ENCODE data around the gene CCDC38. TPM values are rescaled to one million over a fixed set of nuclear protein-coding genes. Genes with fewer than 3 reads are reported as not detected.

Gene CCDC38
- total RNA-seq, result 0.07 TPM in 1 of 2 replicates, not detected in the other

GRCh38 chr12:95942524-95943329, at the start of gene CCDC38:
Gene CCDC38 (minus strand): TSS chr12:95942614. CDS start chr12:95936509, 6,105 bp downstream.
- Mint-ChIP-seq H3K4me3 (ENCODE audit: low read depth) (peak within 1 kb of the TSS; percentile 82), H3K4me1 (ENCODE audit: low read depth) (peaks cover 5% of the 10 kb centered on the region), H3K27ac (peak within 1 kb of the TSS; percentile 76), H3K9me3 (no peaks in the 10 kb centered on the region), H3K36me3 (ENCODE audit: low read depth) (no peaks in the 10 kb centered on the region), H3K27me3 (ENCODE audit: low read depth) (peaks cover 18% of the 10 kb centered on the region)
- DNase-seq (ENCODE audit: low spot score), result peak; percentile 77
- intact Hi-C loops (cut with micrococcal nuclease), result loop anchor here (1.0 to 5.0 kb wide), 6 partner anchors 24 to 964 kb away; partner anchors contain the start of genes LTA4H, NEDD1 and SNRPF

GRCh38 chr12:95990136-95990535, 47.7 kb upstream of the CCDC38 start:
- Mint-ChIP-seq H3K4me1 (ENCODE audit: low read depth) (no peaks in the 10 kb centered on the region), H3K27me3 (ENCODE audit: low read depth) (peaks cover 12% of the 10 kb centered on the region), H3K9me3 (no peaks in the 10 kb centered on the region), H3K4me3 (ENCODE audit: low read depth) (no peak overlapping the region), H3K36me3 (ENCODE audit: low read depth) (no peaks in the 10 kb centered on the region), H3K27ac (no peak overlapping the region)
- intact Hi-C loops (cut with micrococcal nuclease), result no loop called here
- DNase-seq (ENCODE audit: low spot score), result no peak

- no peak for DNase-seq (ENCODE audit: low spot score)
- H3K27me3 Mint-ChIP-seq (ENCODE audit: low read depth), result peaks cover 12% of the 10 kb centered on the region
- no peaks in the 10 kb centered on the region for H3K36me3 Mint-ChIP-seq (ENCODE audit: low read depth)
- no peak overlapping the region for H3K4me3 Mint-ChIP-seq (ENCODE audit: low read depth)
- H3K4me1 Mint-ChIP-seq (ENCODE audit: low read depth), result no peaks in the 10 kb centered on the region
- H3K27ac Mint-ChIP-seq, result no peak overlapping the region
- intact Hi-C loops (cut with micrococcal nuclease), result no loop called here
- H3K9me3 Mint-ChIP-seq, result no peaks in the 10 kb centered on the region
These were observed 47.2 kb upstream of the CCDC38 start for GRCh38 chr12:95989504-95990123.

GRCh38 chr12:95988506-95989275, 46.3 kb upstream of the CCDC38 start:
- Mint-ChIP-seq H3K27ac (no peak overlapping the region), H3K9me3 (no peaks in the 10 kb centered on the region), H3K36me3 (ENCODE audit: low read depth) (no peaks in the 10 kb centered on the region), H3K4me3 (ENCODE audit: low read depth) (no peak overlapping the region), H3K4me1 (ENCODE audit: low read depth) (no peaks in the 10 kb centered on the region), H3K27me3 (ENCODE audit: low read depth) (peaks cover 12% of the 10 kb centered on the region)
- DNase-seq (ENCODE audit: low spot score), result no peak
- intact Hi-C loops (cut with micrococcal nuclease), result no loop called here

GRCh38 chr12:95986635-95987570, 44.5 kb upstream of the CCDC38 start:
- H3K9me3 Mint-ChIP-seq, result no peaks in the 10 kb centered on the region
- DNase-seq (ENCODE audit: low spot score), result no peak
- peaks cover 6% of the 10 kb centered on the region for H3K27me3 Mint-ChIP-seq (ENCODE audit: low read depth)
- H3K27ac Mint-ChIP-seq, result no peak overlapping the region
- no peaks in the 10 kb centered on the region for H3K4me1 Mint-ChIP-seq (ENCODE audit: low read depth)
- no peaks in the 10 kb centered on the region for H3K36me3 Mint-ChIP-seq (ENCODE audit: low read depth)
- intact Hi-C loops (cut with micrococcal nuclease), result no loop called here
- H3K4me3 Mint-ChIP-seq (ENCODE audit: low read depth), result no peak overlapping the region

- no peak for DNase-seq (ENCODE audit: low spot score)
- intact Hi-C loops (cut with micrococcal nuclease), result no loop called here
- Mint-ChIP-seq H3K27me3 (ENCODE audit: low read depth) (peaks cover 6% of the 10 kb centered on the region), H3K27ac (no peak overlapping the region), H3K4me3 (ENCODE audit: low read depth) (no peak overlapping the region), H3K4me1 (ENCODE audit: low read depth) (no peaks in the 10 kb centered on the region), H3K36me3 (ENCODE audit: low read depth) (no peaks in the 10 kb centered on the region), H3K9me3 (no peaks in the 10 kb centered on the region)
These were observed 42.3 kb upstream of the CCDC38 start for GRCh38 chr12:95984682-95985081.

GRCh38 chr12:95982602-95983001, 40.2 kb upstream of the CCDC38 start:
- DNase-seq (ENCODE audit: low spot score), result no peak
- Mint-ChIP-seq H3K27ac (no peak overlapping the region), H3K4me3 (ENCODE audit: low read depth) (no peak overlapping the region), H3K36me3 (ENCODE audit: low read depth) (no peaks in the 10 kb centered on the region), H3K27me3 (ENCODE audit: low read depth) (no peaks in the 10 kb centered on the region), H3K9me3 (no peaks in the 10 kb centered on the region), H3K4me1 (ENCODE audit: low read depth) (no peaks in the 10 kb centered on the region)
- intact Hi-C loops (cut with micrococcal nuclease), result no loop called here

GRCh38 chr12:95980437-95980836, 38.0 kb upstream of the CCDC38 start:
- Mint-ChIP-seq H3K4me1 (ENCODE audit: low read depth) (no peaks in the 10 kb centered on the region), H3K27ac (no peak overlapping the region), H3K4me3 (ENCODE audit: low read depth) (no peak overlapping the region), H3K36me3 (ENCODE audit: low read depth) (no peaks in the 10 kb centered on the region), H3K9me3 (no peaks in the 10 kb centered on the region), H3K27me3 (ENCODE audit: low read depth) (no peaks in the 10 kb centered on the region)
- DNase-seq (ENCODE audit: low spot score), result no peak
- intact Hi-C loops (cut with micrococcal nuclease), result no loop called here

- intact Hi-C loops (cut with micrococcal nuclease), result no loop called here
- Mint-ChIP-seq H3K27ac (no peak overlapping the region), H3K9me3 (no peaks in the 10 kb centered on the region), H3K4me1 (ENCODE audit: low read depth) (no peaks in the 10 kb centered on the region), H3K27me3 (ENCODE audit: low read depth) (no peaks in the 10 kb centered on the region), H3K4me3 (ENCODE audit: low read depth) (no peak overlapping the region), H3K36me3 (ENCODE audit: low read depth) (no peaks in the 10 kb centered on the region)
- DNase-seq (ENCODE audit: low spot score), result no peak
These were observed 36.4 kb upstream of the CCDC38 start for GRCh38 chr12:95978774-95979173.

GRCh38 chr12:95978351-95978750, 35.9 kb upstream of the CCDC38 start:
- Mint-ChIP-seq H3K9me3 (no peaks in the 10 kb centered on the region), H3K27me3 (ENCODE audit: low read depth) (no peaks in the 10 kb centered on the region)
- no peak for DNase-seq (ENCODE audit: low spot score)

GRCh38 chr12:95977764-95978305, 35.4 kb upstream of the CCDC38 start:
- intact Hi-C loops (cut with micrococcal nuclease), result no loop called here
- no peaks in the 10 kb centered on the region for H3K36me3 Mint-ChIP-seq (ENCODE audit: low read depth)
- H3K4me3 Mint-ChIP-seq (ENCODE audit: low read depth), result no peak overlapping the region
- no peaks in the 10 kb centered on the region for H3K4me1 Mint-ChIP-seq (ENCODE audit: low read depth)
- DNase-seq (ENCODE audit: low spot score), result no peak
- no peak overlapping the region for H3K27ac Mint-ChIP-seq
- H3K27me3 Mint-ChIP-seq (ENCODE audit: low read depth), result no peaks in the 10 kb centered on the region
- H3K9me3 Mint-ChIP-seq, result no peaks in the 10 kb centered on the region

More at GRCh38 chr12:95978351-95978750, 35.9 kb upstream of the CCDC38 start:
- no peaks in the 10 kb centered on the region for H3K36me3 Mint-ChIP-seq (ENCODE audit: low read depth)
- H3K27ac Mint-ChIP-seq, result no peak overlapping the region
- no peaks in the 10 kb centered on the region for H3K4me1 Mint-ChIP-seq (ENCODE audit: low read depth)
- no peak overlapping the region for H3K4me3 Mint-ChIP-seq (ENCODE audit: low read depth)
- intact Hi-C loops (cut with micrococcal nuclease), result no loop called here

- no peaks in the 10 kb centered on the region for H3K4me1 Mint-ChIP-seq (ENCODE audit: low read depth)
- H3K9me3 Mint-ChIP-seq, result no peaks in the 10 kb centered on the region
- no peak overlapping the region for H3K4me3 Mint-ChIP-seq (ENCODE audit: low read depth)
- no peaks in the 10 kb centered on the region for H3K36me3 Mint-ChIP-seq (ENCODE audit: low read depth)
- no peaks in the 10 kb centered on the region for H3K27me3 Mint-ChIP-seq (ENCODE audit: low read depth)
- no peak overlapping the region for H3K27ac Mint-ChIP-seq
- intact Hi-C loops (cut with micrococcal nuclease), result no loop called here
- DNase-seq (ENCODE audit: low spot score), result no peak
These were observed 34.0 kb upstream of the CCDC38 start for GRCh38 chr12:95976416-95976832.

Measured in activated T-helper 2 cell treated with anti-CD3 and anti-CD28 coated beads, Interferon-gamma antibody, Interleukin-2, Interleukin-4, amounts not matched to agents 10 μg/mL and 5 μg/mL and 100 μg/mL, durations not matched to agents 14 hours and 24 hours and 36 hours (primary cell).